Measurements from ENCODE around the gene ARMC10.

- TF ChIP-seq, protein P1, sequence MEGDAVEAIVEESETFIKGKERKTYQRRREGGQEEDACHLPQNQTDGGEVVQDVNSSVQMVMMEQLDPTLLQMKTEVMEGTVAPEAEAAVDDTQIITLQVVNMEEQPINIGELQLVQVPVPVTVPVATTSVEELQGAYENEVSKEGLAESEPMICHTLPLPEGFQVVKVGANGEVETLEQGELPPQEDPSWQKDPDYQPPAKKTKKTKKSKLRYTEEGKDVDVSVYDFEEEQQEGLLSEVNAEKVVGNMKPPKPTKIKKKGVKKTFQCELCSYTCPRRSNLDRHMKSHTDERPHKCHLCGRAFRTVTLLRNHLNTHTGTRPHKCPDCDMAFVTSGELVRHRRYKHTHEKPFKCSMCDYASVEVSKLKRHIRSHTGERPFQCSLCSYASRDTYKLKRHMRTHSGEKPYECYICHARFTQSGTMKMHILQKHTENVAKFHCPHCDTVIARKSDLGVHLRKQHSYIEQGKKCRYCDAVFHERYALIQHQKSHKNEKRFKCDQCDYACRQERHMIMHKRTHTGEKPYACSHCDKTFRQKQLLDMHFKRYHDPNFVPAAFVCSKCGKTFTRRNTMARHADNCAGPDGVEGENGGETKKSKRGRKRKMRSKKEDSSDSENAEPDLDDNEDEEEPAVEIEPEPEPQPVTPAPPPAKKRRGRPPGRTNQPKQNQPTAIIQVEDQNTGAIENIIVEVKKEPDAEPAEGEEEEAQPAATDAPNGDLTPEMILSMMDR (IDR thresholded peaks at IDR 0.05) = no peak
- TF ChIP-seq POLR2A (IDR thresholded peaks at IDR 0.05) = no peak
Observed at GRCh38 chr7:103059471-103059870, 15.5 kb upstream of the ARMC10 start.

Data from adrenal gland (tissue), 5 donors.